GM12872 (cell line): ENCODE results near the gene RBM38.

ENCODE experiments used
- CTCF ChIP-seq: IDR thresholded peaks from 3 replicates; pipeline ENCODE4 v1.5.1; 2011; ENCODE audit warnings: low read depth, mild to moderate bottlenecking, low read length, moderate library complexity; ENCODE audit not compliant: insufficient read depth

The RBM38 gene

GRCh38 chr20:57405236-57406016 lies 14.2 kb downstream of the RBM38 start:
- no peak for TF ChIP-seq CTCF

- TF ChIP-seq CTCF: no peak
These were observed 16.4 kb downstream of the RBM38 start for GRCh38 chr20:57407541-57407956.

GRCh38 chr20:57408131-57408530 lies 16.9 kb downstream of the RBM38 start:
- TF ChIP-seq CTCF: no peak

- TF ChIP-seq CTCF: no peak
These were observed 17.5 kb downstream of the RBM38 start for GRCh38 chr20:57408536-57409233.

- no peak for TF ChIP-seq CTCF
These were observed 18.1 kb downstream of the RBM38 start for GRCh38 chr20:57409316-57409671.

- no peak for TF ChIP-seq CTCF
These were observed 18.6 kb downstream of the RBM38 start for GRCh38 chr20:57409672-57410397.

GRCh38 chr20:57410398-57410920 lies 19.3 kb downstream of the RBM38 start:
- no peak for TF ChIP-seq CTCF
